ENCODE results near the gene MAD2L2.

Gene MAD2L2

GRCh38 chr1:11728126-11728806, 47.3 kb upstream of the MAD2L2 start:
- TF ChIP-seq NFIC (IDR thresholded peaks at IDR 0.05) = no peak
- TF ChIP-seq ZBTB7A (IDR thresholded peaks at IDR 0.05; ENCODE audit: low read depth) = no peak
- no peak for TF ChIP-seq CREB1 (IDR thresholded peaks at IDR 0.05; ENCODE audit: low read depth)

GRCh38 chr1:11727119-11727518, 46.2 kb upstream of the MAD2L2 start:
- TF ChIP-seq TEAD4 (IDR thresholded peaks at IDR 0.05) (no peak), USF1 (IDR thresholded peaks at IDR 0.05) (no peak), CREB1 (IDR thresholded peaks at IDR 0.05; ENCODE audit: low read depth) (no peak), EGR1 (IDR thresholded peaks at IDR 0.05) (no peak), REST (IDR thresholded peaks at IDR 0.05; ENCODE audit: low read depth) (no peak), NFIC (IDR thresholded peaks at IDR 0.05) (no peak), FOXM1 (IDR thresholded peaks at IDR 0.05; ENCODE audit: borderline replicate concordance, low read depth) (no peak), YY1 (IDR thresholded peaks at IDR 0.05; ENCODE audit: low read depth) (no peak), TAF1 (IDR thresholded peaks at IDR 0.05; ENCODE audit: low read depth) (no peak), TCF12 (IDR thresholded peaks at IDR 0.05; ENCODE audit: low read depth) (no peak), MAX (IDR thresholded peaks at IDR 0.05) (no peak), ZBTB7A (IDR thresholded peaks at IDR 0.05; ENCODE audit: low read depth) (no peak), EP300 (IDR thresholded peaks at IDR 0.05; ENCODE audit: borderline replicate concordance) (no peak), RAD21 (IDR thresholded peaks at IDR 0.05; ENCODE audit: low read depth) (no peak), CEBPB (IDR thresholded peaks at IDR 0.05) (no peak)

- TF ChIP-seq YY1 (IDR thresholded peaks at IDR 0.05; ENCODE audit: low read depth) (no peak), TCF12 (IDR thresholded peaks at IDR 0.05; ENCODE audit: low read depth) (no peak), EGR1 (IDR thresholded peaks at IDR 0.05) (no peak), RAD21 (IDR thresholded peaks at IDR 0.05; ENCODE audit: low read depth) (no peak), EP300 (IDR thresholded peaks at IDR 0.05; ENCODE audit: borderline replicate concordance) (no peak), ZBTB7A (IDR thresholded peaks at IDR 0.05; ENCODE audit: low read depth) (no peak), FOXM1 (IDR thresholded peaks at IDR 0.05; ENCODE audit: borderline replicate concordance, low read depth) (no peak), CEBPB (IDR thresholded peaks at IDR 0.05) (no peak), TAF1 (IDR thresholded peaks at IDR 0.05; ENCODE audit: low read depth) (no peak), USF1 (IDR thresholded peaks at IDR 0.05) (no peak), MAX (IDR thresholded peaks at IDR 0.05) (no peak), CREB1 (IDR thresholded peaks at IDR 0.05; ENCODE audit: low read depth) (no peak), NFIC (IDR thresholded peaks at IDR 0.05) (no peak), TEAD4 (IDR thresholded peaks at IDR 0.05) (no peak), REST (IDR thresholded peaks at IDR 0.05; ENCODE audit: low read depth) (no peak)
These were observed 44.7 kb upstream of the MAD2L2 start for GRCh38 chr1:11725616-11726015.

GRCh38 chr1:11722538-11722937, 41.6 kb upstream of the MAD2L2 start:
- no peak for TF ChIP-seq CREB1 (IDR thresholded peaks at IDR 0.05; ENCODE audit: low read depth)
- TF ChIP-seq RAD21 (IDR thresholded peaks at IDR 0.05; ENCODE audit: low read depth) = no peak
- no peak for TF ChIP-seq YY1 (IDR thresholded peaks at IDR 0.05; ENCODE audit: low read depth)

- TF ChIP-seq EGR1 (IDR thresholded peaks at IDR 0.05) (no peak), TEAD4 (IDR thresholded peaks at IDR 0.05) (no peak), NFIC (IDR thresholded peaks at IDR 0.05) (no peak), CREB1 (IDR thresholded peaks at IDR 0.05; ENCODE audit: low read depth) (no peak), FOXM1 (IDR thresholded peaks at IDR 0.05; ENCODE audit: borderline replicate concordance, low read depth) (no peak), USF1 (IDR thresholded peaks at IDR 0.05) (no peak), ZBTB7A (IDR thresholded peaks at IDR 0.05; ENCODE audit: low read depth) (no peak), TAF1 (IDR thresholded peaks at IDR 0.05; ENCODE audit: low read depth) (no peak), CEBPB (IDR thresholded peaks at IDR 0.05) (no peak)
These were observed 40.4 kb upstream of the MAD2L2 start for GRCh38 chr1:11721311-11721710.

GRCh38 chr1:11720525-11720924, 39.6 kb upstream of the MAD2L2 start:
- TF ChIP-seq USF1 (IDR thresholded peaks at IDR 0.05) (no peak), YY1 (IDR thresholded peaks at IDR 0.05; ENCODE audit: low read depth) (no peak), EP300 (IDR thresholded peaks at IDR 0.05; ENCODE audit: borderline replicate concordance) (no peak)

All from Ishikawa (cell line).